ENCODE measurements around the gene CALB2. TPM values are rescaled to one million over a fixed set of nuclear protein-coding genes. Genes with fewer than 3 reads are reported as not detected.

CALB2 gene
- total and polyA plus RNA-seq, 2 donors from 2014 or later = 1.4 TPM; not detected in 1

DNA sequence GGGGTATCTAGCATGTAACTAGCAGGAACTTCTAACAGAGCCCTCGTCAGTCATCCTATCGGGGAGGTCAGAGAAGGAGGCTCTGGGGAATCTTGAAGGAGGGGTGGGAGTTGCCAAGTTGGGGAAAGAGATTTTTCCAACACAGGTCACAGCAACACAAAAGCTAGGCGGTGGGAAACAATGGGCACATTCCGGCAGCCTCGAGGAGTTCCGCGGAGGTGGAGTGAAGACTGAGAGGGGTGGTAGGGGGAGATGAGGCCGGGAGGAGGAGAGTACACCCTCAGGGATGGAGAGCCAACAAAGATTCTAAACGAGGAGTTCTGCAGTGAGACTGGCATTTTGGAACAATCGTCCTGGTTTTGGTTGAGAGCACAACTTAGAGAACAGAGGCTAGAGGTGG lies 13.5 kb upstream of the CALB2 start:
- Histone ChIP-seq H3K9me3 (ENCODE audit: control insufficient read depth in 2 of 3, insufficient read depth in 1 of 3, low read length in 3 of 3) (no peaks in the 10 kb centered on the region), H3K36me3 (ENCODE audit: control insufficient read depth in 2 of 3, insufficient read depth in 3 of 3, low read length in 3 of 3) (no peaks in the 10 kb centered on the region), H3K4me1 (ENCODE audit: control insufficient read depth in 2 of 3, insufficient read depth in 2 of 3, low read depth in 1 of 3, low read length in 3 of 3) (no peaks in the 10 kb centered on the region), H3K27ac (ENCODE audit: low read depth in 2 of 2, low read length in 2 of 2) (no peak overlapping the region), H3K9ac (ENCODE audit: low read length in 3 of 3) (no peak overlapping the region), H3K27me3 (ENCODE audit: control insufficient read depth, insufficient read depth, low read length) (no peaks in the 10 kb centered on the region), H3K4me3 (ENCODE audit: low read length in 3 of 3) (no peak overlapping the region)
- TF ChIP-seq, protein P1, sequence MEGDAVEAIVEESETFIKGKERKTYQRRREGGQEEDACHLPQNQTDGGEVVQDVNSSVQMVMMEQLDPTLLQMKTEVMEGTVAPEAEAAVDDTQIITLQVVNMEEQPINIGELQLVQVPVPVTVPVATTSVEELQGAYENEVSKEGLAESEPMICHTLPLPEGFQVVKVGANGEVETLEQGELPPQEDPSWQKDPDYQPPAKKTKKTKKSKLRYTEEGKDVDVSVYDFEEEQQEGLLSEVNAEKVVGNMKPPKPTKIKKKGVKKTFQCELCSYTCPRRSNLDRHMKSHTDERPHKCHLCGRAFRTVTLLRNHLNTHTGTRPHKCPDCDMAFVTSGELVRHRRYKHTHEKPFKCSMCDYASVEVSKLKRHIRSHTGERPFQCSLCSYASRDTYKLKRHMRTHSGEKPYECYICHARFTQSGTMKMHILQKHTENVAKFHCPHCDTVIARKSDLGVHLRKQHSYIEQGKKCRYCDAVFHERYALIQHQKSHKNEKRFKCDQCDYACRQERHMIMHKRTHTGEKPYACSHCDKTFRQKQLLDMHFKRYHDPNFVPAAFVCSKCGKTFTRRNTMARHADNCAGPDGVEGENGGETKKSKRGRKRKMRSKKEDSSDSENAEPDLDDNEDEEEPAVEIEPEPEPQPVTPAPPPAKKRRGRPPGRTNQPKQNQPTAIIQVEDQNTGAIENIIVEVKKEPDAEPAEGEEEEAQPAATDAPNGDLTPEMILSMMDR (IDR thresholded peaks at IDR 0.05; ENCODE audit: borderline replicate concordance, extremely low read depth, insufficient read depth) = no peak
- intact Hi-C loops (cut with DNase I) = no loop called here
- no peak for FAIRE-seq
- DNase-seq = no peak

DNA sequence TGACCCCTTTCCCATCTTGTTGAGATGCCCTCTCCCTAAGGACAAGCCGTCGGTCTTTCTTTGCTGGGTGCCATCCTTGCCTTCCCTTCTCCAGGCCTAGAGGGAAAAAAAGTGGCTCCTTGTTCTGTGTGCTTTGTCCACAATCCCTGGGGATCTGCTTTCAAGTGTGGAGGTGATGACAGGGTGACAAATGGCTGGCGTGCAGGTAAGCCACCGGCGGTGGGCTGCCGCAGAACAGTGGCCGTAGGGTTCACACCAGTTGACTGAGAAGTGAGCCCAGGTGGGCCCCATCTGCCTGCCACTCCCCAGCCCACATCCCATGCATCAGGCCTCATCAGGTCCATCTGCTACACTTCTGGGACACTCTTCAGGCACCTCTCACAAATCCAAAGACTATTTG lies 11.4 kb upstream of the CALB2 start:
- no peak for FAIRE-seq
- TF ChIP-seq, protein P1 (IDR thresholded peaks at IDR 0.05; ENCODE audit: borderline replicate concordance, extremely low read depth, insufficient read depth) = no peak

DNA sequence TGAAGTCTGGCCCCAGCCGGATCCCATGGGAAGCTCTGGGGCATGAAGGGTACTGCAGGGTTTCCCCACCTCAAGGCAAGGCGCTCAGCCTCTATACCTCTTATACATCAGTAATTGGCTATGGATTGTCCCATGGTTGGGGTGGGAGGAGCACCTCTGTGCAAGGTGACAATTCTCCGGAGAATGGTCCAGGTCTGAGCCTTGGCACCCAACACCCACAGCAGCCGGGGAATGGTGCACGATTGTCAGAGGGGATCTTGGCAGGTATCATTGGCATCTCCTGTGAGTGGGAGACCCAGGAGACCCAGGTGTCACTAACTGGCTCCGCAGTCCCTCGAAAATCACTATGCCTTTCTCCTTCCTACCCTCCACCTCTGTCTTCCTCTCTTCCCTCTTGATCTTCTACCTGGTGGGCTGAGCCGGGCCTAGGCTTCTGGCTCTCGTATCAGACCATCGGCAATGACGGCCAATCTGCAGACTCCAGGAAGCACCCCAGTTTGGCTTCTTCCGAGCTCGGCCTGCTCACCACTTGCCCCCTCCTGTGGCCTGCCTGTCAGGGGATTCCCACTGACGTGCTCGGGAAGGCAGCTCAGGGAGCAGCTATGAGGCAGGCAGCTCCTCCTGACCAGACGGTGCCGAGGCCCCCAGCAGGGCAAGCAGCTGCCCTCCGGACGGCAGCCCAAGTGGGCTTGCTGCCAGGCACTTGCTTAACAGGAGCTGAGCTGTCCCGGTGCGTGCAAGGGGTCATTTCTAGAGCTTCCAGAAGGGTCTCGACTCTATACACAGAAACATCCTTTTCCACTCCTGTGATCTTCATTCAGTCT lies 10.0 kb upstream of the CALB2 start:
- Histone ChIP-seq H3K27ac (ENCODE audit: low read depth in 2 of 2, low read length in 2 of 2) (no peak overlapping the region), H3K9me3 (ENCODE audit: control insufficient read depth in 2 of 3, insufficient read depth in 1 of 3, low read length in 3 of 3) (no peaks in the 10 kb centered on the region), H3K36me3 (ENCODE audit: control insufficient read depth in 2 of 3, insufficient read depth in 3 of 3, low read length in 3 of 3) (no peaks in the 10 kb centered on the region), H3K4me3 (ENCODE audit: low read length in 3 of 3) (no peak overlapping the region), H3K9ac (ENCODE audit: low read length in 3 of 3) (no peak overlapping the region), H3K4me1 (ENCODE audit: control insufficient read depth in 2 of 3, insufficient read depth in 2 of 3, low read depth in 1 of 3, low read length in 3 of 3) (no peaks in the 10 kb centered on the region), H3K27me3 (ENCODE audit: control insufficient read depth, insufficient read depth, low read length) (no peaks in the 10 kb centered on the region)
- intact Hi-C loops (cut with DNase I) = no loop called here
- FAIRE-seq (no peak), DNase-seq (no peak)
- TF ChIP-seq, protein P1 (IDR thresholded peaks at IDR 0.05; ENCODE audit: borderline replicate concordance, extremely low read depth, insufficient read depth) = no peak

More for the DNA sequence above, 11.4 kb upstream of the CALB2 start:
- no peaks in the 10 kb centered on the region for H3K9me3 ChIP-seq (ENCODE audit: control insufficient read depth in 2 of 3, insufficient read depth in 1 of 3, low read length in 3 of 3)
- intact Hi-C loops (cut with DNase I) = no loop called here
- H3K4me3 ChIP-seq (ENCODE audit: low read length in 3 of 3) = no peak overlapping the region
- no peak for DNase-seq
- H3K4me1 ChIP-seq (ENCODE audit: control insufficient read depth in 2 of 3, insufficient read depth in 2 of 3, low read depth in 1 of 3, low read length in 3 of 3) = no peaks in the 10 kb centered on the region
- no peak overlapping the region for H3K9ac ChIP-seq (ENCODE audit: low read length in 3 of 3)
- H3K36me3 ChIP-seq (ENCODE audit: control insufficient read depth in 2 of 3, insufficient read depth in 3 of 3, low read length in 3 of 3) = no peaks in the 10 kb centered on the region
- no peak overlapping the region for H3K27ac ChIP-seq (ENCODE audit: low read depth in 2 of 2, low read length in 2 of 2)
- no peaks in the 10 kb centered on the region for H3K27me3 ChIP-seq (ENCODE audit: control insufficient read depth, insufficient read depth, low read length)

Data from kidney (tissue), 14 donors.